H1 (cell line): ENCODE results near the gene SFXN4. TPM values are rescaled to one million over a fixed set of nuclear protein-coding genes. Genes with fewer than 3 reads are reported as not detected.

ENCODE experiments used
- BRCA1 ChIP-seq: IDR thresholded peaks from 2 replicates; pipeline ENCODE4 v1.6.1; 2012; ENCODE audit warnings: low read depth, low read length, improper control_type of control experiment
- CHD1 ChIP-seq: IDR thresholded peaks from 2 replicates; pipeline ENCODE4 v1.6.1; 2012; ENCODE audit warnings: low read depth, low read length, improper control_type of control experiment
- EZH2 ChIP-seq: fragments of 200-600 bp; sonication (generic); IDR thresholded peaks from 2 replicates; pipeline ENCODE4 v1.7.1; 2012; ENCODE audit warnings: low read depth, mild to moderate bottlenecking, moderate library complexity, low read length, inconsistent platforms; ENCODE audit not compliant: severe bottlenecking
- FOSL1 ChIP-seq: IDR thresholded peaks from 2 replicates; pipeline ENCODE4 v1.6.1; 2011; ENCODE audit warnings: mild to moderate bottlenecking, low read depth, low read length, moderate library complexity; ENCODE audit not compliant: insufficient read depth
- HDAC2 ChIP-seq, 2 experiments: fragments of 300-600 bp in 1 of 2; sonication (generic) in 1 of 2; IDR thresholded peaks; 2 replicates each; pipeline ENCODE4 v1.6.1; 2011 to 2012; ENCODE audit warnings: low read depth in 2 of 2, low read length in 2 of 2, mild to moderate bottlenecking in 2 of 2, moderate library complexity in 2 of 2, borderline replicate concordance in 1 of 2, inconsistent platforms in 1 of 2
- KDM1A ChIP-seq: fragments of 200-600, 300-600 bp; sonication (generic); IDR thresholded peaks from 2 replicates; pipeline ENCODE4 v1.7.1; 2016; ENCODE audit warnings: mild to moderate bottlenecking, low read length, borderline replicate concordance
- POLR2AphosphoS5 ChIP-seq: IDR thresholded peaks from 2 replicates; pipeline ENCODE4 v1.6.1; 2011; ENCODE audit warnings: low read depth, low read length
- SAP30 ChIP-seq: fragments of 300-600 bp; sonication (generic); IDR thresholded peaks from 2 replicates; pipeline ENCODE4 v1.7.1; 2012; ENCODE audit warnings: low read length, moderate library complexity, mild to moderate bottlenecking, inconsistent platforms; ENCODE audit not compliant: insufficient read depth, insufficient replicate concordance
- SRF ChIP-seq: IDR thresholded peaks from 2 replicates; pipeline ENCODE4 v1.6.1; 2011; ENCODE audit warnings: mild to moderate bottlenecking, low read depth, low read length, moderate library complexity
- TAF1 ChIP-seq: IDR thresholded peaks from 2 replicates; pipeline ENCODE4 v1.6.1; 2011; ENCODE audit warnings: mild to moderate bottlenecking, low read depth, low read length
- polyA plus RNA-seq, 7 experiments: library from polyadenylated mRNA; depleted of rRNA in 3 of 7; stranded (reverse) in 5 of 7; unstranded in 2 of 7; fragments of >200 nt in 5 of 7; fragments of 200-250 nt in 2 of 7; gene quantifications; 1 replicate in 5 of 7; 2 replicates in 1 of 7; 4 replicates in 1 of 7; pipeline versions ENCODE4 v1.2.1 to v1.2.3, GENCODE V29; 2011 to 2013; ENCODE audit warnings: missing spikeins in 2 of 7, mixed read lengths in 2 of 7
- total RNA-seq: library from RNA; stranded (reverse); fragmentation: NEBNext Ultra II Directional; extraction: Animal tissue kit (Norgen Biotek cat#: 25700); gene quantifications from 2 replicates; pipeline ENCODE4 v1.2.1, GENCODE V29; 2021
- TF ChIP-seq, protein P1 (sequence below), 3 experiments: IDR thresholded peaks; 1 replicate in 2 of 3; 2 replicates in 1 of 3; pipeline versions ENCODE4 v1.5.1 to v1.6.1; 2011; ENCODE audit warnings: low read length in 3 of 3, mild to moderate bottlenecking in 3 of 3, inconsistent platforms in 2 of 3, low read depth in 1 of 3, moderate library complexity in 1 of 3; ENCODE audit not compliant: insufficient read depth in 1 of 3; ENCODE audit errors: control extremely low read depth in 1 of 3
- TF ChIP-seq, protein P2 (sequence below): IDR thresholded peaks from 2 replicates; pipeline ENCODE4 v1.6.1; 2011; ENCODE audit warnings: low read depth, mild to moderate bottlenecking, low read length; ENCODE audit not compliant: insufficient read depth

Gene SFXN4
- total and polyA plus RNA-seq, 2 of the 8 experiments (the other 6 are each of a cell fraction or from before 2014, with no cell fraction given), result 15.4 to 21.6 TPM

- TF ChIP-seq TAF1 (peak; percentile 46; the same call in 1 of the 2 replicates), POLR2AphosphoS5 (peak; percentile 62), SRF (no peak), CHD1 (no peak), KDM1A (no peak), HDAC2 (IDR thresholded peaks at IDR 0.05; ENCODE audit: borderline replicate concordance in 1 of 2, low read depth in 2 of 2, low read length in 2 of 2) (no peak; a peak in 1 of 4 replicates), EZH2 (no peak), BRCA1 (no peak), SAP30 (no peak), FOSL1 (no peak)
- TF ChIP-seq, protein P1, sequence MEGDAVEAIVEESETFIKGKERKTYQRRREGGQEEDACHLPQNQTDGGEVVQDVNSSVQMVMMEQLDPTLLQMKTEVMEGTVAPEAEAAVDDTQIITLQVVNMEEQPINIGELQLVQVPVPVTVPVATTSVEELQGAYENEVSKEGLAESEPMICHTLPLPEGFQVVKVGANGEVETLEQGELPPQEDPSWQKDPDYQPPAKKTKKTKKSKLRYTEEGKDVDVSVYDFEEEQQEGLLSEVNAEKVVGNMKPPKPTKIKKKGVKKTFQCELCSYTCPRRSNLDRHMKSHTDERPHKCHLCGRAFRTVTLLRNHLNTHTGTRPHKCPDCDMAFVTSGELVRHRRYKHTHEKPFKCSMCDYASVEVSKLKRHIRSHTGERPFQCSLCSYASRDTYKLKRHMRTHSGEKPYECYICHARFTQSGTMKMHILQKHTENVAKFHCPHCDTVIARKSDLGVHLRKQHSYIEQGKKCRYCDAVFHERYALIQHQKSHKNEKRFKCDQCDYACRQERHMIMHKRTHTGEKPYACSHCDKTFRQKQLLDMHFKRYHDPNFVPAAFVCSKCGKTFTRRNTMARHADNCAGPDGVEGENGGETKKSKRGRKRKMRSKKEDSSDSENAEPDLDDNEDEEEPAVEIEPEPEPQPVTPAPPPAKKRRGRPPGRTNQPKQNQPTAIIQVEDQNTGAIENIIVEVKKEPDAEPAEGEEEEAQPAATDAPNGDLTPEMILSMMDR (IDR thresholded peaks at IDR 0.05; ENCODE audit: control extremely low read depth in 1 of 3, insufficient read depth in 1 of 3, low read depth in 1 of 3, low read length in 3 of 3), result no peak
- TF ChIP-seq, protein P2, sequence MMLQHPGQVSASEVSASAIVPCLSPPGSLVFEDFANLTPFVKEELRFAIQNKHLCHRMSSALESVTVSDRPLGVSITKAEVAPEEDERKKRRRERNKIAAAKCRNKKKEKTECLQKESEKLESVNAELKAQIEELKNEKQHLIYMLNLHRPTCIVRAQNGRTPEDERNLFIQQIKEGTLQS, result no peak
These were observed at the start of gene SFXN4 (continued) for GRCh38 chr10:119165171-119166117.
